Upper lobe of left lung (tissue), 4 donors: ENCODE measurements around the gene AP4M1.

Experiments used
- CTCF ChIP-seq, 6 experiments: fragments of 450-650 bp in 4 of 6; fragments of 200-600 bp in 2 of 6; sonication (generic) in 2 of 6; IDR thresholded peaks; one replicate each; pipeline ENCODE4 v1.5.1; 2016 to 2019; ENCODE audit warnings: antibody characterized with exemption in 6 of 6
- EP300 ChIP-seq, 4 donors: sonication (generic); formaldehyde crosslinking; IDR thresholded peaks; one replicate each; pipeline ENCODE4 v1.5.1; 2017; ENCODE audit warnings: antibody characterized with exemption in 4 of 4, control low read depth in 2 of 4
- POLR2A ChIP-seq, 4 donors: fragments of 450-650 bp; IDR thresholded peaks; one replicate each; pipeline ENCODE4 v1.5.1; 2016 to 2017; ENCODE audit warnings: antibody characterized with exemption in 4 of 4, mild to moderate bottlenecking in 2 of 4
- POLR2AphosphoS5 ChIP-seq, 2 donors: sonication (generic); formaldehyde crosslinking; IDR thresholded peaks; one replicate each; pipeline ENCODE4 v1.5.1; 2017; ENCODE audit warnings: antibody characterized with exemption in 2 of 2

DNA sequence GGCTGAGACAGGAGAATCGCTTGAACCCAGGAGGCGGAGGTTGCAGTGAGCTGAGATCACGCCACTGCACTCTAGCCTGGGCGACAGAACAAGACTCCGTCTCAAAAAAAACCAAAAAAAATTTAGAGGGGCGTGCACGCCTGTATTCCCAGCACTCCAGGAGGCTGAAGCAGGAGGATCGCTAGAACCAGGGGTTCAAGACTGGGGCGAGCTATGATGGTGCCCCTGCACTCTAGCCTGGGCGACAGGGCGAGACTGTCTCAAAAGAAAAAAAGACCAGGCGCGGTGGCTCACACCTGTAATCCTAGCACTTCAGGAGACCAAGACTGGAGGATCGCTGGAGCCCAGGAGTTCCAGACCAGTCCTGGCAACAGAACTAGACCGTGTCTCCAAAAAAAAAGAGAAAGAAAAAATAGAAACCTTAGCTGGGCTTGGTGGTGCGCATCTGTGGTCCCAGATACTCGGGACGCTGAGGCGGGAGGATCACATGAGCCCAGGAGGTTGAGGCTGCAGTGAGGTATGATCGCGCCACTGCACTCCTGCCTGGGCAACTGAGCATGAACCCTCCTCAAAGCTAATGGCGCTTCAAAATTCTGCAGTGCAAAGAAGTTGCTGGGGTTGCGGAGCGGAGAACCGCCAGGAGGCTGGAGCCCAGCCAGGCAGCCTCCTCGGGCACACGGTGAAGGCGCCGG is 24.9 kb downstream of the AP4M1 start:
- TF ChIP-seq CTCF (IDR thresholded peaks at IDR 0.05) (peak in 1 of 6 experiments; percentile 31), POLR2AphosphoS5 (IDR thresholded peaks at IDR 0.05) (no peak), EP300 (IDR thresholded peaks at IDR 0.05) (no peak), POLR2A (IDR thresholded peaks at IDR 0.05) (no peak)
